ENCODE measurements around the gene CISD1.

GRCh38 chr10:58299580-58299979, 30.6 kb downstream of the CISD1 start:
- TF ChIP-seq CTCF (conservative IDR thresholded peaks at IDR 0.05 in 1 of 2, IDR thresholded peaks at IDR 0.05 in 1 of 2; ENCODE audit: low read depth in 1 of 2, low read length in 2 of 2), result peak; percentile 93 to 95
- no peak for TF ChIP-seq EZH2 (IDR thresholded peaks at IDR 0.05; ENCODE audit: low read length, missing control alignments)
